IMR-90 (cell line): Measurements from ENCODE around the gene TEX2. TPM values are rescaled to one million over a fixed set of nuclear protein-coding genes. Genes with fewer than 3 reads are reported as not detected.

Source experiments
- ATAC-seq: fragments of 200-7000 bp; cut with Tn5 transposase; 2 replicates; pipeline ENCODE4 v1.9.1; 2020; ENCODE audit warnings: low read depth, mild to moderate bottlenecking, moderate library complexity
- BruUV-seq: library from RNA; stranded (reverse); fragments of 400-500 nt; replicated peaks from 2 replicates; lab custom pipeline; 2021; lab: Mats Ljungman, UMichigan
- CTCF ChIA-PET: fragments of 300-600 bp; formaldehyde crosslinking; extraction: SDS; loops from one replicate; lab custom pipeline; 2021; ENCODE audit warnings: antibody characterized with exemption; lab: Yijun Ruan, JAX
- POLR2A ChIA-PET: fragments of 300-600 bp; sonication (Branson Sonifier 250); formaldehyde crosslinking; loops from one replicate; lab custom pipeline; 2022; ENCODE audit warnings: antibody characterized with exemption; ENCODE audit not compliant: unreplicated experiment; lab: Charles Lee
- DNase-seq: peaks from one replicate; pipeline ENCODE4 v3.0.0; 2013
- H2AFZ ChIP-seq: replicated peaks from 2 replicates; pipeline ENCODE3; 2013; ENCODE audit warnings: low read length, mild to moderate bottlenecking; ENCODE audit not compliant: poor library complexity
- H2AK5ac ChIP-seq: 2 replicates; pipeline ENCODE4 v1.6.1; 2013; ENCODE audit warnings: low read depth, low read length, inconsistent platforms
- H2AK9ac ChIP-seq: replicated peaks from 2 replicates; pipeline ENCODE3; 2013; ENCODE audit warnings: mild to moderate bottlenecking, low read depth, low read length, moderate library complexity; ENCODE audit not compliant: poor library complexity
- H2BK120ac ChIP-seq: 2 replicates; pipeline ENCODE4 v1.6.1; 2013; ENCODE audit warnings: low read depth, low read length, inconsistent platforms
- H2BK15ac ChIP-seq: 3 replicates; pipeline ENCODE4 v1.6.1; 2013; ENCODE audit warnings: low read depth, low read length, inconsistent platforms
- H2BK20ac ChIP-seq: 2 replicates; pipeline ENCODE4 v1.6.1; 2013; ENCODE audit warnings: low read depth, mild to moderate bottlenecking, inconsistent platforms, low read length, moderate library complexity
- H2BK5ac ChIP-seq: 2 replicates; pipeline ENCODE4 v1.6.1; 2013; ENCODE audit warnings: mild to moderate bottlenecking, low read depth, low read length, inconsistent platforms; ENCODE audit not compliant: poor library complexity, severe bottlenecking
- H3K14ac ChIP-seq: replicated peaks from 2 replicates; pipeline ENCODE4 v1.6.1; 2013; ENCODE audit warnings: low read depth, low read length, inconsistent platforms
- H3K18ac ChIP-seq: 2 replicates; pipeline ENCODE4 v1.6.1; 2013; ENCODE audit warnings: low read depth, low read length, control low read depth
- H3K23ac ChIP-seq: 2 replicates; pipeline ENCODE4 v1.6.1; 2013; ENCODE audit warnings: low read depth, low read length, inconsistent platforms
- H3K27ac ChIP-seq: 2 replicates; pipeline ENCODE4 v1.5.1; 2013; ENCODE audit warnings: mild to moderate bottlenecking, control low read depth, low read length; ENCODE audit not compliant: insufficient read depth
- H3K27me3 ChIP-seq: 2 replicates; pipeline ENCODE4 v1.6.1; 2013; ENCODE audit warnings: low read length; ENCODE audit not compliant: control insufficient read depth, insufficient read depth
- H3K36me3 ChIP-seq: 2 replicates; pipeline ENCODE4 v1.6.1; 2013; ENCODE audit warnings: low read length, mixed read lengths; ENCODE audit not compliant: control insufficient read depth, insufficient read depth
- H3K4ac ChIP-seq: 2 replicates; pipeline ENCODE4 v1.6.1; 2013; ENCODE audit warnings: low read depth, low read length, inconsistent platforms
- H3K4me1 ChIP-seq: 2 replicates; pipeline ENCODE4 v1.6.1; 2013; ENCODE audit warnings: low read length, mixed read lengths; ENCODE audit not compliant: control insufficient read depth, insufficient read depth
- H3K4me2 ChIP-seq: 2 replicates; pipeline ENCODE4 v1.6.1; 2013; ENCODE audit warnings: low read depth, mild to moderate bottlenecking, control low read depth, low read length, moderate library complexity
- H3K4me3 ChIP-seq: 2 replicates; pipeline ENCODE4 v1.5.1; 2013; ENCODE audit warnings: low read depth, mild to moderate bottlenecking, control low read depth, low read length, moderate library complexity; ENCODE audit not compliant: insufficient read depth
- H3K56ac ChIP-seq: 2 replicates; pipeline ENCODE4 v1.6.1; 2013; ENCODE audit warnings: low read length, inconsistent platforms; ENCODE audit not compliant: insufficient read depth; ENCODE audit errors: extremely low read depth
- H3K79me1 ChIP-seq, 2 experiments: 2 replicates each; pipeline ENCODE4 v1.6.1; 2013; ENCODE audit warnings: low read length in 2 of 2, inconsistent platforms in 1 of 2, low read depth in 1 of 2
- H3K9ac ChIP-seq: 2 replicates; pipeline ENCODE4 v1.6.1; 2013; ENCODE audit warnings: low read depth, low read length, control low read depth
- H3K9me1 ChIP-seq: 2 replicates; pipeline ENCODE4 v1.6.1; 2013; ENCODE audit warnings: low read length, inconsistent platforms; ENCODE audit not compliant: insufficient read depth
- H3K9me3 ChIP-seq: 2 replicates; pipeline ENCODE4 v1.6.1; 2013; ENCODE audit warnings: low read length; ENCODE audit not compliant: control insufficient read depth, insufficient read depth
- H4K20me1 ChIP-seq: 2 replicates; pipeline ENCODE4 v1.6.1; 2013; ENCODE audit warnings: low read length, inconsistent platforms; ENCODE audit not compliant: insufficient read depth
- H4K5ac ChIP-seq: 2 replicates; pipeline ENCODE4 v1.6.1; 2013; ENCODE audit warnings: mild to moderate bottlenecking, low read depth, low read length, control low read depth
- H4K8ac ChIP-seq, 2 experiments: 2 replicates each; pipeline ENCODE4 v1.6.1; 2013; ENCODE audit warnings: low read depth in 2 of 2, low read length in 2 of 2, control low read depth in 1 of 2, inconsistent platforms in 1 of 2
- H4K91ac ChIP-seq: 2 replicates; pipeline ENCODE4 v1.6.1; 2013; ENCODE audit warnings: low read depth, low read length, inconsistent platforms; ENCODE audit not compliant: insufficient read depth
- MAZ ChIP-seq: IDR thresholded peaks from 2 replicates; pipeline ENCODE4 v1.6.1; 2012; ENCODE audit warnings: low read depth, mild to moderate bottlenecking, low read length, improper control_type of control experiment, moderate library complexity, borderline replicate concordance
- MXI1 ChIP-seq: IDR thresholded peaks from 2 replicates; pipeline ENCODE4 v1.6.1; 2012; ENCODE audit warnings: low read depth, mild to moderate bottlenecking, low read length, moderate library complexity, borderline replicate concordance
- NFE2L2 ChIP-seq: fragments of 150-350 bp; IDR thresholded peaks from 2 replicates; pipeline ENCODE4 v1.6.1; 2016; ENCODE audit warnings: low read depth, mild to moderate bottlenecking, low read length
- POLR2A ChIP-seq: IDR thresholded peaks from 2 replicates; pipeline ENCODE4 v1.6.1; 2012; ENCODE audit warnings: mild to moderate bottlenecking, low read depth, low read length
- WGBS, 2 experiments: methylation state at CpG; one replicate each; pipeline versions ENCODE4 v1.1.5 to v1.1.7; 2013; ENCODE audit warnings: missing lambda C conversion rate in 2 of 2; ENCODE audit not compliant: insufficient read length in 1 of 2; ENCODE audit errors: extremely low coverage in 2 of 2; 5-methylcytosine and 5-hydroxymethylcytosine counted together
- dilution Hi-C: fragments of 300-500 bp; cut with HindIII; formaldehyde crosslinking; loops from one replicate; pipeline ENCODE4 v1.14.3; 2018; ENCODE audit warnings: low sequenced_read_pairs; ENCODE audit not compliant: unreplicated experiment
- in situ Hi-C: fragments of 300-500 bp; cut with MboI; formaldehyde crosslinking; loops from 3 replicates; pipeline ENCODE4 v1.14.3; 2019; ENCODE audit warnings: low sequenced_read_pairs, inconsistent platforms, mixed read lengths
- intact Hi-C: fragments of 100-400 bp; cut with micrococcal nuclease; formaldehyde crosslinking; loops from 2 replicates; pipeline ENCODE4 v1.10.0; 2022
- polyA plus RNA-seq, 3 experiments: library from polyadenylated mRNA; depleted of rRNA; stranded (reverse); fragments of >200 nt; gene quantifications; 2 replicates each; pipeline ENCODE4 v1.2.3, GENCODE V29; 2012; ENCODE audit warnings: low replicate concordance in 1 of 3
- total RNA-seq: library from RNA; depleted of rRNA; stranded (reverse); fragments of >200 nt; gene quantifications from 2 replicates; pipeline ENCODE4 v1.2.3, GENCODE V29; 2012
- TF ChIP-seq, protein P1 (sequence below): fragments of 150-350 bp; IDR thresholded peaks from 2 replicates; pipeline ENCODE4 v1.6.1; 2016; ENCODE audit warnings: low read depth, mild to moderate bottlenecking, low read length, moderate library complexity, borderline replicate concordance

TEX2 gene
- total and polyA plus RNA-seq, 2 of the 4 experiments (the other 2 are of a cell fraction): 18.2 to 21.9 TPM

DNA sequence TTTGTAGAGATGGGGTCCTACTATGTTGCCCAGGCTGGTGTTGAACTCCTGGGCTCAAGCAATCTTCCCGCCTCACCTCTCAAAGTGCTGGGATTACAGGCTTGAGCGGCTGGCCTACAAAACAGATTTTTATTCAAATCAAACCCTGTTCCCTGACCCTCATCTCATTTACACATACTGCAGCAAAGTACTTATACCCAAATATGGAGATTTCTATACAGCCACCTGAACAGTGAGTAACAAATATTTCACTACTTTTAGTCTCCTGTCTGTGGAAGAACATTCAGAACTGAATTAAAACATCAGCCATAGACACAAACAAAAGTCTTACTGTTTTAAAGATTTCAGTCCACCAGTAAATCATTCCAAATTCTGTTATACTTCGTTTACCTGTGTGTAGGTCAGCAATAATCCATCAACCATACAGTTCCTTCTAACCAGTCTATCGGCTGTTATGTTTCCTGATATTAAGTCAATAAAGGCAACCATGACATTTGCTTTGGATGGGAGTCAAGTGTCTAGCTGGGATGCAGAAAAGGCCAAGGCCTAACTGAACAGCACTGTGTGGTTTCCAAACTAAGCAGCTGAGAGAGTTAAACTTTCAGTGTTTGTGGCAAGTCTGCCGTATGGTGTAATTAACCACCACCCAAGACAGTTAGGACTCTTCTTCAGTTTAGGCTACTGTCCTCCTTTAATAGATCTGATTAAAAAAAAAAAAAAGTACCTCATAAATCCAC lies 155.4 kb downstream of the TEX2 start (continued):
- no peak for TF ChIP-seq POLR2A

DNA sequence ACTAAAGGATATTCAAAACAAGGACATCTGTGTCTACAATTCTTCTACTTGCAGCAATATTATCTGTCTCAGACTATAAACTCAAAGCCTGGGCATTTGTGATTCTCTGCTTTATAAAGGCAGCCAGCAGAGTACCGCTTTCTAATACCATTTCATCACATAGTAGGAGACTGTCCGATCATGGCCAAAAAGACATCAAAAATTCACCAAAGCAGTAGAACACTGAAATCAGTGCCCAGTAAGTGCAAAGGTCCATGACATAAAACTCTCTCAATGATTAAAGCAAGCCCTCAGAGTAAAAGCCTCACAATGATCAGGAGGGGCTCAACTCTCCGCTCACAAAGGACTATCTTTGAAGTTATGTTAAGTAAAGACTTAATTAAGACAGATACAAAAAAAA lies 156.1 kb downstream of the TEX2 start:
- Histone ChIP-seq H3K23ac (no peak overlapping the region), H2BK20ac (no peak overlapping the region), H3K9ac (no peak overlapping the region), H2AK5ac (no peak overlapping the region), H3K9me1 (peaks cover 6% of the 10 kb centered on the region), H4K20me1 (0 out of 2 replicates have a peak, but pooled peaks cover 2% of the 10 kb centered on the region), H2AK9ac (no peak overlapping the region), H3K4me2 (no peak overlapping the region), H3K27ac (no peak overlapping the region), H3K36me3 (no peaks in the 10 kb centered on the region; the same call in 1 of the 2 replicates), H3K79me1 (peaks cover 29 to 41% of the 10 kb centered on the region in 2 experiments), H2BK5ac (no peak overlapping the region), H3K9me3 (no peaks in the 10 kb centered on the region), H3K4me3 (no peak overlapping the region), H4K5ac (no peak overlapping the region), H3K27me3 (no peaks in the 10 kb centered on the region), H3K14ac (no peak overlapping the region), H3K18ac (no peak overlapping the region), H2AFZ (no peak overlapping the region), H2BK120ac (no peak overlapping the region), H4K91ac (no peak overlapping the region), H3K56ac (no peak overlapping the region), H4K8ac (no peak overlapping the region), H3K4ac (no peak overlapping the region), H2BK15ac (no peak overlapping the region), H3K4me1 (peaks cover 2% of the 10 kb centered on the region; the same call in 1 of the 2 replicates)
- no peak for DNase-seq
- no CpG with 5 or more reads among the region's 3 CpGs for WGBS, 2 experiments
- TF ChIP-seq MXI1 (no peak), NFE2L2 (no peak), MAZ (no peak)
- TF ChIP-seq, protein P1, sequence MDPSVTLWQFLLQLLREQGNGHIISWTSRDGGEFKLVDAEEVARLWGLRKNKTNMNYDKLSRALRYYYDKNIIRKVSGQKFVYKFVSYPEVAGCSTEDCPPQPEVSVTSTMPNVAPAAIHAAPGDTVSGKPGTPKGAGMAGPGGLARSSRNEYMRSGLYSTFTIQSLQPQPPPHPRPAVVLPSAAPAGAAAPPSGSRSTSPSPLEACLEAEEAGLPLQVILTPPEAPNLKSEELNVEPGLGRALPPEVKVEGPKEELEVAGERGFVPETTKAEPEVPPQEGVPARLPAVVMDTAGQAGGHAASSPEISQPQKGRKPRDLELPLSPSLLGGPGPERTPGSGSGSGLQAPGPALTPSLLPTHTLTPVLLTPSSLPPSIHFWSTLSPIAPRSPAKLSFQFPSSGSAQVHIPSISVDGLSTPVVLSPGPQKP: no peak
- ATAC-seq: no peak
- in situ Hi-C loops: no loop called here
- POLR2A ChIA-PET: no interaction called here
- intact Hi-C loops: no loop called here
- CTCF ChIA-PET: no interaction called here
- dilution Hi-C loops: no loop called here
- no TSS peak for BruUV-seq
